ENCODE results near the gene RNF217. TPM values are rescaled to one million over a fixed set of nuclear protein-coding genes. Genes with fewer than 3 reads are reported as not detected.
"Not testable (repeated sequence)": the region's sequence is repeated elsewhere in the genome, so short reads cannot be mapped to it uniquely, and the experiment has no call there.

RNF217 gene
- total and polyA plus RNA-seq, 2 donors, result 3.4 to 7.8 TPM

GRCh38 chr6:125125856-125126255 is 163.6 kb downstream of the RNF217 start:
- DNase-seq (ENCODE audit: low read depth in 6 of 9, low spot score in 9 of 9); H3K4me3 ChIP-seq (ENCODE audit: low read length in 2 of 2); H3K27me3 ChIP-seq (ENCODE audit: control insufficient read depth in 2 of 2, insufficient read depth in 1 of 2, low read length in 1 of 2); H3K4me1 ChIP-seq (ENCODE audit: control insufficient read depth in 2 of 2, insufficient read depth in 2 of 2, low read length in 2 of 2); H3K36me3 ChIP-seq (ENCODE audit: control insufficient read depth in 2 of 2, insufficient read depth in 2 of 2, low read length in 1 of 2); H3K9me3 ChIP-seq (ENCODE audit: control insufficient read depth in 2 of 2, insufficient read depth in 1 of 2, low read length in 1 of 2); H3K27ac ChIP-seq (ENCODE audit: low read depth in 1 of 2, low read length in 1 of 2): not testable (repeated sequence)
- WGBS, result over 99% methylated on average over 23 of the region's 23 CpGs

- Histone ChIP-seq H3K4me1 (ENCODE audit: control insufficient read depth in 2 of 2, insufficient read depth in 2 of 2, low read length in 2 of 2) (no peaks in the 10 kb centered on the region), H3K4me3 (ENCODE audit: low read length in 2 of 2) (no peak overlapping the region), H3K27ac (ENCODE audit: low read depth in 1 of 2, low read length in 1 of 2) (no peak overlapping the region), H3K36me3 (ENCODE audit: control insufficient read depth in 2 of 2, insufficient read depth in 2 of 2, low read length in 1 of 2) (no peaks in the 10 kb centered on the region), H3K27me3 (ENCODE audit: control insufficient read depth in 2 of 2, insufficient read depth in 1 of 2, low read length in 1 of 2) (no peaks in the 10 kb centered on the region), H3K9me3 (ENCODE audit: control insufficient read depth in 2 of 2, insufficient read depth in 1 of 2, low read length in 1 of 2) (peaks cover 1 to 4% of the 10 kb centered on the region in 2 donors)
- WGBS, result 83% methylated on average over 4 of the region's 4 CpGs
- DNase-seq (ENCODE audit: low read depth in 6 of 9, low spot score in 9 of 9), result no peak
These were observed 167.1 kb downstream of the RNF217 start for GRCh38 chr6:125129354-125129753.

- 84% methylated on average over 1 of the region's 1 CpG for WGBS
- Histone ChIP-seq H3K27ac (ENCODE audit: low read depth in 1 of 2, low read length in 1 of 2) (no peak overlapping the region), H3K4me3 (ENCODE audit: low read length in 2 of 2) (no peak overlapping the region), H3K36me3 (ENCODE audit: control insufficient read depth in 2 of 2, insufficient read depth in 2 of 2, low read length in 1 of 2) (no peaks in the 10 kb centered on the region), H3K9me3 (ENCODE audit: control insufficient read depth in 2 of 2, insufficient read depth in 1 of 2, low read length in 1 of 2) (no peaks in the 10 kb centered on the region), H3K4me1 (ENCODE audit: control insufficient read depth in 2 of 2, insufficient read depth in 2 of 2, low read length in 2 of 2) (no peaks in the 10 kb centered on the region), H3K27me3 (ENCODE audit: control insufficient read depth in 2 of 2, insufficient read depth in 1 of 2, low read length in 1 of 2) (no peaks in the 10 kb centered on the region)
- no peak for DNase-seq (ENCODE audit: low read depth in 6 of 9, low spot score in 9 of 9)
These were observed 169.8 kb downstream of the RNF217 start for GRCh38 chr6:125132058-125132457.

- no peaks in the 10 kb centered on the region for H3K9me3 ChIP-seq (ENCODE audit: control insufficient read depth in 2 of 2, insufficient read depth in 1 of 2, low read length in 1 of 2)
- no peak overlapping the region for H3K27ac ChIP-seq (ENCODE audit: low read depth in 1 of 2, low read length in 1 of 2)
- no peaks in the 10 kb centered on the region for H3K27me3 ChIP-seq (ENCODE audit: control insufficient read depth in 2 of 2, insufficient read depth in 1 of 2, low read length in 1 of 2)
- H3K4me3 ChIP-seq (ENCODE audit: low read length in 2 of 2), result no peak overlapping the region
- 91% methylated on average over 3 of the region's 3 CpGs for WGBS
- DNase-seq (ENCODE audit: low read depth in 6 of 9, low spot score in 9 of 9), result no peak
- H3K36me3 ChIP-seq (ENCODE audit: control insufficient read depth in 2 of 2, insufficient read depth in 2 of 2, low read length in 1 of 2), result no peaks in the 10 kb centered on the region
- no peaks in the 10 kb centered on the region for H3K4me1 ChIP-seq (ENCODE audit: control insufficient read depth in 2 of 2, insufficient read depth in 2 of 2, low read length in 2 of 2)
These were observed 174.1 kb downstream of the RNF217 start for GRCh38 chr6:125136378-125136777.

GRCh38 chr6:125138083-125138482 is 175.8 kb downstream of the RNF217 start:
- no peaks in the 10 kb centered on the region for H3K4me1 ChIP-seq (ENCODE audit: control insufficient read depth in 2 of 2, insufficient read depth in 2 of 2, low read length in 2 of 2)
- 80% methylated on average over 2 of the region's 2 CpGs for WGBS
- H3K4me3 ChIP-seq (ENCODE audit: low read length in 2 of 2), result no peak overlapping the region
- H3K36me3 ChIP-seq (ENCODE audit: control insufficient read depth in 2 of 2, insufficient read depth in 2 of 2, low read length in 1 of 2), result no peaks in the 10 kb centered on the region
- H3K9me3 ChIP-seq (ENCODE audit: control insufficient read depth in 2 of 2, insufficient read depth in 1 of 2, low read length in 1 of 2), result peaks cover 0 to 3% of the 10 kb centered on the region in 2 donors
- DNase-seq (ENCODE audit: low read depth in 6 of 9, low spot score in 9 of 9), result no peak
- no peak overlapping the region for H3K27ac ChIP-seq (ENCODE audit: low read depth in 1 of 2, low read length in 1 of 2)
- H3K27me3 ChIP-seq (ENCODE audit: control insufficient read depth in 2 of 2, insufficient read depth in 1 of 2, low read length in 1 of 2), result no peaks in the 10 kb centered on the region

GRCh38 chr6:125140808-125141207 is 178.6 kb downstream of the RNF217 start:
- no peak overlapping the region for H3K4me3 ChIP-seq (ENCODE audit: low read length in 2 of 2)
- no peaks in the 10 kb centered on the region for H3K27me3 ChIP-seq (ENCODE audit: control insufficient read depth in 2 of 2, insufficient read depth in 1 of 2, low read length in 1 of 2)
- no peaks in the 10 kb centered on the region for H3K36me3 ChIP-seq (ENCODE audit: control insufficient read depth in 2 of 2, insufficient read depth in 2 of 2, low read length in 1 of 2)
- no peak for DNase-seq (ENCODE audit: low read depth in 6 of 9, low spot score in 9 of 9)
- H3K9me3 ChIP-seq (ENCODE audit: control insufficient read depth in 2 of 2, insufficient read depth in 1 of 2, low read length in 1 of 2), result peaks cover 0 to 5% of the 10 kb centered on the region in 2 donors
- no peak overlapping the region for H3K27ac ChIP-seq (ENCODE audit: low read depth in 1 of 2, low read length in 1 of 2)
- H3K4me1 ChIP-seq (ENCODE audit: control insufficient read depth in 2 of 2, insufficient read depth in 2 of 2, low read length in 2 of 2), result no peaks in the 10 kb centered on the region

Other genes with a start within 250 kb of the RNF217 start
- gene TPD52L1, start 191.3 kb downstream of the RNF217 start, total RNA-seq, result 6.3 TPM
- 16.9 TPM for gene TPD52L1, start 191.3 kb downstream of the RNF217 start, polyA plus RNA-seq